ENCODE data around the gene SLC29A4.
"Not testable (repeated sequence)": the region's sequence is repeated elsewhere in the genome, so short reads cannot be mapped to it uniquely, and the experiment has no call there.

DNA sequence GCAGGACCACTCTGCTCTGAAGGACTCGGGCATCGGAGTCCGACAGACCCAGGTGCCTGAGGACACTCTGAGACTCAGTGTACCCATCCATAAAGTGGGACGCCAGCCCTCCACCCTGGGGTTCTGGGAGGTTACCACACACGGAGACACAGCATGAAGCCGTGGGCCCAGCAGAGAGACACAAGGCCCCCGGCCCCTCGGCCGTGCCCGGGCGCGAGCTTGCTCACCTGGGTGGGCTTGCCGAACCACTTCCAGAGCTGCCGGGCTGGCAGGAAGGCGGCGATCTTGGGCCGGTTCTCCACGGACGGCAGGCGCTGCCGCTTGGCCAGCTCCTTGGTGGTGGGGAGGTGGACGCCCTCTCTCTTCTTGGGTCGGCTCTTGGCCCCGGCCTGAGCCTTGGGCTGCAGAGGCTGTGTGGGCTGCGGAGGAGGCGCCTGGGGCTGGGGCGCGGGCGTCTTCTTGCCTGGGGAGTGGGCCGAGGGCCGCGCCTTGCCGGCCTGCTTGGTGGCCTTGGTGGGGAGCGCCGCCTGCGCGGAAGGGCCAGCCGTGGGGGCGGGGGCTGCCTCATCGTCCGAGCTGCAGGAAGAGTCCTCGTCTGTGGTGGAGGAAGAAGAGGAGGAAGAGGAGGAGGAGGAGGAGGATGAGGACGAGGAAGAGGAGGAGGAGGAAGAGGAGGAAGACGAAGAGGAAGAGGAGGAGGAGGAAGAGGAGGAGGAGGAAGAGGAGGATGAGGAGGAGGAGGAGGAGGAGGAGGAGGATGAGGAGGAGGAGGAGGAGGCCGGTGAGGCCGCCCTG, 29.7 kb downstream of the SLC29A4 start:
- TF ChIP-seq SP1 (IDR thresholded peaks at IDR 0.05); FOXK2 (IDR thresholded peaks at IDR 0.05); FOXA1 (IDR thresholded peaks at IDR 0.05); ZNF384 (IDR thresholded peaks at IDR 0.05); ELF4 (IDR thresholded peaks at IDR 0.05); BHLHE40 (IDR thresholded peaks at IDR 0.05; ENCODE audit: borderline replicate concordance); FOXM1 (IDR thresholded peaks at IDR 0.05; ENCODE audit: borderline replicate concordance); CTBP1 (IDR thresholded peaks at IDR 0.05; ENCODE audit: borderline replicate concordance); HDGF (IDR thresholded peaks at IDR 0.05; ENCODE audit: borderline replicate concordance); TARDBP (IDR thresholded peaks at IDR 0.05); ARNT (IDR thresholded peaks at IDR 0.05); SUZ12 (IDR thresholded peaks at IDR 0.05): not testable (repeated sequence)
- TF ChIP-seq, protein P1, sequence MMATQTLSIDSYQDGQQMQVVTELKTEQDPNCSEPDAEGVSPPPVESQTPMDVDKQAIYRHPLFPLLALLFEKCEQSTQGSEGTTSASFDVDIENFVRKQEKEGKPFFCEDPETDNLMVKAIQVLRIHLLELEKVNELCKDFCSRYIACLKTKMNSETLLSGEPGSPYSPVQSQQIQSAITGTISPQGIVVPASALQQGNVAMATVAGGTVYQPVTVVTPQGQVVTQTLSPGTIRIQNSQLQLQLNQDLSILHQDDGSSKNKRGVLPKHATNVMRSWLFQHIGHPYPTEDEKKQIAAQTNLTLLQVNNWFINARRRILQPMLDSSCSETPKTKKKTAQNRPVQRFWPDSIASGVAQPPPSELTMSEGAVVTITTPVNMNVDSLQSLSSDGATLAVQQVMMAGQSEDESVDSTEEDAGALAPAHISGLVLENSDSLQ (IDR thresholded peaks at IDR 0.05), result not testable (repeated sequence)

All from HEK293T (cell line).